NB4 (cell line): ENCODE results near the gene ERICH4.

Source experiments
- CTCF ChIP-seq: IDR thresholded peaks from one replicate; pipeline ENCODE4 v1.5.1; 2012; ENCODE audit warnings: low read depth, low read length
- MAX ChIP-seq: IDR thresholded peaks from 2 replicates; pipeline ENCODE4 v1.6.1; 2011; ENCODE audit warnings: low read depth, low read length

GRCh38 chr19:41416194-41416674 is 26.7 kb upstream of the ERICH4 start:
- TF ChIP-seq CTCF (no peak), MAX (no peak)
